Ectodermal cell (in vitro differentiated cells): ENCODE results near the gene HIVEP3.

Experiments
- H3K27ac ChIP-seq: 2 replicates; pipeline ENCODE4 v1.7.0; 2013; ENCODE audit warnings: mild to moderate bottlenecking, low read depth, low read length; ENCODE audit not compliant: insufficient read depth, poor library complexity, severe bottlenecking
- H3K27me3 ChIP-seq: 2 replicates; pipeline ENCODE4 v1.7.0; 2013; ENCODE audit warnings: mild to moderate bottlenecking, low read length; ENCODE audit not compliant: insufficient read depth, control insufficient read depth, poor library complexity, severe bottlenecking
- H3K36me3 ChIP-seq: one replicate; pipeline ENCODE4 v1.7.0; 2013; ENCODE audit warnings: low read length; ENCODE audit not compliant: control insufficient read depth, insufficient read depth
- H3K4me1 ChIP-seq: one replicate; pipeline ENCODE4 v1.7.0; 2013; ENCODE audit warnings: low read length; ENCODE audit not compliant: control insufficient read depth, insufficient read depth
- H3K4me3 ChIP-seq: 2 replicates; pipeline ENCODE4 v1.7.0; 2013; ENCODE audit warnings: low read depth, low read length, control low read depth; ENCODE audit not compliant: insufficient read depth
- H3K9me3 ChIP-seq: 2 replicates; pipeline ENCODE4 v1.7.0; 2013; ENCODE audit warnings: mild to moderate bottlenecking, low read length, moderate library complexity; ENCODE audit not compliant: control insufficient read depth
- WGBS, 2 experiments: methylation state at CpG; one replicate each; pipeline ENCODE4 v1.1.7; 2013; ENCODE audit warnings: missing lambda C conversion rate in 2 of 2; 5-methylcytosine and 5-hydroxymethylcytosine counted together

HIVEP3 gene

DNA sequence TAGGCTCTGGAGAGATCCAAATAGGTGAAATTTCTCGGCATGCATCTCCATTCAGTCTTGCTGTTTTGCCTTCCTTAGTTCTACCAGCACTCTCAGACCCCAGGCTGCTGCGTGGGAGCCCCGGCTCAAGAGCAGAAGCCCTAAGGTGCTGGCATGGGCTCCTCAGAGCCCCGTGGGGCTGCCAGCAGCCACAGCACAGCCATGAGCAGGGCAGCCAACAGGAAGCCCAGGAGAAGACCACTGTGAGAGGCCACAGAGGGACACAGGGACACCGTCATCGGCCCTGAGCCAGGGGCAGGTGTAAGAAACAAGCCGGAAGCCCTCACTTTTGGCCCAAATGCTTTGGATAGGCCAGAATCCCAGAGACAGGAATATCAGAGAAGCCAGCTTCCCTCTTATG, 66.6 kb downstream of the HIVEP3 start:
- Histone ChIP-seq H3K27me3 (no peaks in the 10 kb centered on the region), H3K4me3 (no peak overlapping the region), H3K9me3 (no peaks in the 10 kb centered on the region), H3K27ac (no peak overlapping the region), H3K36me3 (no peaks in the 10 kb centered on the region), H3K4me1 (no peaks in the 10 kb centered on the region)
- WGBS, 2 experiments, result 93 to 95% methylated on average over 7 of the region's 7 CpGs

DNA sequence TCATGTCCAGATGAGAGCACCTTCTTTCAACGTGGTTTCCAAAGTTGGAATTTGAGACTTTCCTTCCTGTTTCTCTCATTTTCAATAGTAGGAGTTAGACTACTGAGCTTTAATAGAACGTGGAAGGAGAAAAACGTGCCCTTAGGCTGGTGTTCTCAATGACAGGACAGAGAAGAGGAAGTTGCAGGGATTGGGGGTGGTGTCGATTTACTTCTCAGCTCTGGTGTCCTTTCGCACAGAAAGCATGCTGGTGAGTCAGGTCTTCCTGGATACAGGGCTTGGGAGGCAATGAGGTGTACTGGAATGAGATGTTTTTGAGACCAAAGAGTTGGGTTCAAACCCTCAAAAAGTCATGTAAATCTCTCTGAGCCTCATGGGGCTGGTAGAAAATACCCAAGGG, 67.1 kb downstream of the HIVEP3 start:
- no peak overlapping the region for H3K4me3 ChIP-seq
- whole genome bisulfite sequencing, 2 experiments, result 62 to 69% methylated on average over 5 of the region's 5 CpGs
- no peaks in the 10 kb centered on the region for H3K27me3 ChIP-seq
- no peaks in the 10 kb centered on the region for H3K4me1 ChIP-seq
- no peaks in the 10 kb centered on the region for H3K36me3 ChIP-seq
- H3K9me3 ChIP-seq, result no peaks in the 10 kb centered on the region
- no peak overlapping the region for H3K27ac ChIP-seq

DNA sequence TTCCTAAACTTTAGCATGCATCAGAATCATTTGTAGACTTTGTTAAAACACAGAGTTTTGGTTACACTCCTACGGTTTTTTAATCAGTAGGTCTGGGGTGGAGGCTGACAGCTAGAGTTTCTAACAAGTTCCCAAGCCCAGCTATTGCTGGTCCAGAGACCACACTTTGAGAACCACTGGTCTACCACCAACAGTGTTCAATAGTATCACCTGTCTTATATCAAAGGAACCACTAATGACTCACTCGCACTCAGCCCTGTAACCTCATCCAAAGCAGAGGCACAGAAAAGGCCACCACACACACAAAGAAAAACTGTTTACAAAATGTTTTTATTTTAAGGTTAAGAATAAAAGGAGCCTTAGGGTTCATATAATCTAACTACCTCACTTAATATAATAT, 68.7 kb downstream of the HIVEP3 start:
- H3K9me3 ChIP-seq, result no peaks in the 10 kb centered on the region
- 62 to 95% methylated on average over 2 of the region's 2 CpGs for WGBS, 2 experiments
- no peak overlapping the region for H3K27ac ChIP-seq
- H3K4me1 ChIP-seq, result no peaks in the 10 kb centered on the region
- no peaks in the 10 kb centered on the region for H3K27me3 ChIP-seq
- H3K36me3 ChIP-seq, result no peaks in the 10 kb centered on the region
- no peak overlapping the region for H3K4me3 ChIP-seq

DNA sequence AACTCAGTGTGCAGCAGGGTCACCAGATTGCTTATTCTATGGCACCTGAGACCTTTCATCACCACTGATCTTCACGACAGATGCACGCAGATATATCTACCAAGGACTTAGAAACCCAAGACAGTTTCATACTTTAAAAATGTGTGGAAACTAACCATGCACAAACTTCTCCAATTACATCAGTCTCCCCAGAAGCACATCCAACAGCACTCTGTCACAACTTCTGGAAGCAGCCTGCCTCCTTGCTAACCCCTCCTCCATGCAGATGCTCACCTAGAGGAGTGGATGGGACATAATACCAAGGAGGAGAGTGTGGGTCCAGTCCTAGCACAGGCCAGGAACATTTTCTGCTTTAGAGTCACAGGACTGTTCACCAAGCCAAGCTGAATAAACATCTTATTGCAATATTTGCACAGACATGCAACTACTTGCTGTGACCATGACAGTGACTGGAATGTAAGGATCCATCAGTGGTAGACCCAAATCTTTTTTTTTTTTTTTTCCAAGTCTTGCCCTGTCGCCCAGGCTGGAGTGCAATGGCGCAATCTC, 69.4 kb downstream of the HIVEP3 start:
- Histone ChIP-seq H3K36me3 (no peaks in the 10 kb centered on the region), H3K9me3 (no peaks in the 10 kb centered on the region), H3K4me1 (peaks cover under 1% of the 10 kb centered on the region), H3K27me3 (no peaks in the 10 kb centered on the region), H3K4me3 (no peak overlapping the region), H3K27ac (no peak overlapping the region)
- WGBS, 2 experiments, result 92 to 94% methylated on average over 4 of the region's 4 CpGs

DNA sequence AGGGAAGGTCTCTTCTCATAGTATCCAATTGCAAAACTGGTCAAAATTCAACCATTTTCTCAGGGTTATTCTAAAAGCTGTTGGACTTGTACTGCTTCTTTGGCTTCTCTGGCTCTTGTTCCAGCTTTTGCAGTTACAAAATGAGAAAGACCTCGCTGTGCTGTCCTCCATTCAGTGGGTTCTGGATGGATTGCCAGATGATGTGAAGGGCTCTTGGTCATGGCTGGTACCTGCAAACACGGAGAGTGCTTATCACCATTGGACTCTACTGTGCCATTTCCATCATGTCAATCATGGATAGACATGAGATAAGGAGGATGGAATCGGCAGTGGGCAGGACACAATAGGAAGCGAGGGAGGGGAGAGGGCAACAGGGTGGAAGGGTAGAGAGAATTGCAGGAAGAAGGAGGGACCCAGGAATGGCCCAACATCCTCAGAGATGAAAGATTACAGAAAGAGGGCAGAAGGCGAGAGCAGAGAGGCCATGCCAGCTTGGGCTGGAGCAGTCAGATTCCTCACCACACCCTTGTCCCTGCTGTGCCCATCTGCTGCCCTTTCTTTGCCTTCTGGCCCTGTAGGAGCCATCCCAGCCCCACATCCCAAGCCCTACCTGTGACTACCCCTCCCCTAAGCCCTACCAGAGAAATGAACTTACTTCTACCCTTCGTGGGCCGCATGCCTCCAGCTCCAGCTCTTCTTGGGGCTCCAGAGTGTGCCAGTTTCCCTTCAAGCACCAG, 70.3 kb downstream of the HIVEP3 start:
- no peak overlapping the region for H3K27ac ChIP-seq
- H3K27me3 ChIP-seq, result no peaks in the 10 kb centered on the region
- H3K9me3 ChIP-seq, result no peaks in the 10 kb centered on the region
- no peak overlapping the region for H3K4me3 ChIP-seq
- H3K4me1 ChIP-seq, result peaks cover 4% of the 10 kb centered on the region
- 93 to 95% methylated on average over 7 of the region's 7 CpGs for WGBS, 2 experiments
- no peaks in the 10 kb centered on the region for H3K36me3 ChIP-seq

DNA sequence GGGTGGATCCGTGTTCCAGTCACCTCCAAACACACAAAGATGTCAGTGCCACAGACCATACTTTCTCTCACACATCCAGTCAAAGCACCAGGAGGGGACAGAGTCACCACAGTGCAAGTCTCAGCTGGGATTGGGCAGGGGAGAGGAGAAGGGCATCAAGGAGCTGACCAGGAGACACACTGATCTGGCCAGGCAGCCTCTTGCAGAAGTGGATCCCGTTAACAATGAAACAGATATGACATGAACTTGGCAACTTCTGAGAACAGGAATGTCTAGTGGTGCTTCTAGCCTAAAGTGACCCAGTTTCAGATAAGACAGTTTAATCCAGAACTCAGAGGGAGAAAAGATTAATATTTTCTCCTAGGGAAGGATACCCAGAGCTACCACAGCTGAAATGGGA, 71.0 kb downstream of the HIVEP3 start:
- Histone ChIP-seq H3K4me1 (peaks cover 10% of the 10 kb centered on the region), H3K4me3 (no peak overlapping the region), H3K9me3 (no peaks in the 10 kb centered on the region), H3K27ac (no peak overlapping the region), H3K27me3 (no peaks in the 10 kb centered on the region), H3K36me3 (no peaks in the 10 kb centered on the region)
- 88 to 92% methylated on average over 2 of the region's 2 CpGs for WGBS, 2 experiments

DNA sequence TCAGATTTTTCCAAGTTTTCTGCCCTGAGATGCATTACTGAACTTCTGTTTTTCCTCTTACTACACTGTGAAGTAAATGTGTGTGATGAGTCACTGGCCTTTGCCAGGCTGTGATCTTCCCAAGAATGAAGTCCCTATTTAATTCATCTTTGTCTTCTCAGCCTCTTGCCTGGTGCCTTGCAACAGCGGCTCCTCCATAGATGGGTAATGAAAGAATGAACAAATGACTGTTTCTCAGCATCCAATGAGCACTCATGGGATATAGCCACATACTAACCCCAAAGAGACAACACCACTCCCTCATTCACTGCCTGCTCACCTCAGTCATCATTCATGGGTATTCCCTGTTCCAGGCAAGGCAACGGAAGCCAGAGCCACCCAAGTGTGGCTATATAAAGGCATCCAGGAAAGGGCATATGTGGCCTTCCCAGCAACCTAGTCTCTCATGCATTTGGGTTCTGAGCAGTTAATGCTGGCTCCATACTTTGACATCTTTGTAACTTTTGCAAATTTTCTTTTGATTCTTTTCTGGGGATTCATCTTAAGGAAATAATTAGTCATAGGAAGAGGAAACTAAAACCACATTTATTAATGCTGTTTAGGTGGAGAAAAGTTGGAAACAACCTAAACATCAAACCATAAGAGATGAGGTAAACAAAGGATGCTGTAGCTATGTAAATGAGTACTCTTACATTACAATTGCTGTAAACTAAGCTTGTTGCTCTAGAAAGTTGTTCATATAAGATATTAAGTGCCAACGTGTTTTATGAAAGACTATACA, 71.9 kb downstream of the HIVEP3 start:
- Histone ChIP-seq H3K36me3 (no peaks in the 10 kb centered on the region), H3K4me3 (no peak overlapping the region), H3K4me1 (peaks cover 17% of the 10 kb centered on the region), H3K27me3 (no peaks in the 10 kb centered on the region), H3K27ac (no peak overlapping the region), H3K9me3 (no peaks in the 10 kb centered on the region)
- 85 to 95% methylated on average over 2 of the region's 3 CpGs for WGBS, 2 experiments

DNA sequence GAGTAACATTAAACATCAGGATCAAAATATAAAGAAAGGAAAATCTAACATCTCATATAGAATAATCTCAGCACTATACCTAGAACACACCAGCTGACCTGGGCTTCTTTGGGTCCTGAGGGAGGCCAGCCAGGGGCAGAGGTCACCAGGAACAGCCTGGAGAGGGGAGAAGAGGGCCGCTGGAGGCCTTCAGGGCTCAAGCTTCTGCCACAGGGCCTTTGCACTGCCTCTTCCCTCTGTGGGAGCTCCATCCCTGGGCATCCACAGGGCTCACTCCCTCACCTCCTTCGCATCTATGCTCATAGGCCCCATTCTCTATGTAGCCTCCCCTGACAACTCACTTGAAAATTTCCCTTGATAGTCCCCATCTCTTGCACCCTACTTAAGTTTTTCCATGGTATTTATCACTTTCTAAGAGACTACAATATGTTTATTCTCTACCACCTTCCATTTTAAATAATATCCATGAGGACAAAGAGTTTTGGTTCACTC, 73.9 kb downstream of the HIVEP3 start:
- 90 to 95% methylated on average over 2 of the region's 2 CpGs for WGBS, 2 experiments
- no peaks in the 10 kb centered on the region for H3K36me3 ChIP-seq
- H3K9me3 ChIP-seq, result no peaks in the 10 kb centered on the region
- no peak overlapping the region for H3K4me3 ChIP-seq
- peaks cover 17% of the 10 kb centered on the region for H3K4me1 ChIP-seq
- H3K27ac ChIP-seq, result no peak overlapping the region
- no peaks in the 10 kb centered on the region for H3K27me3 ChIP-seq

DNA sequence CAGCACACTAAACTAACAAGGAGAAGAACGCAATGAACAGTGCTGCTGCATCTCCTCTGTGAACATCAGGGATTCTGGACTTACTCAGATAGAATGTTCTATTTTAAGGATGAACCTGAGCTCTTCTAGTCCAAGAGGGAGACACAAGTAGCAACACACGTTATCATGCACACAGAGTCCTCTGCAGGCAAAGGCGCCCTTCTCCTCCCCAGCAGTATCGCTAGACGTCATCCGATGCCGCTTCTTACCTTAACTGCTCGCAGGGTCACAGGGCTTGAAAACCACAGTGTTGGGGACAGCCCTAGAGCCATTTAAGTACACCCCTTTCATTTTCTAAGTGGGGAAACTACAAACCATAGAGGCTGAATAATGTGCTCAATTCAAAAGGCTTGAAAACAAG, 74.5 kb downstream of the HIVEP3 start:
- WGBS, 2 experiments, result 84 to 86% methylated on average over 8 of the region's 8 CpGs
- H3K4me1 ChIP-seq, result peaks cover 17% of the 10 kb centered on the region
- no peaks in the 10 kb centered on the region for H3K27me3 ChIP-seq
- H3K4me3 ChIP-seq, result no peak overlapping the region
- no peaks in the 10 kb centered on the region for H3K9me3 ChIP-seq
- H3K36me3 ChIP-seq, result no peaks in the 10 kb centered on the region
- H3K27ac ChIP-seq, result no peak overlapping the region

DNA sequence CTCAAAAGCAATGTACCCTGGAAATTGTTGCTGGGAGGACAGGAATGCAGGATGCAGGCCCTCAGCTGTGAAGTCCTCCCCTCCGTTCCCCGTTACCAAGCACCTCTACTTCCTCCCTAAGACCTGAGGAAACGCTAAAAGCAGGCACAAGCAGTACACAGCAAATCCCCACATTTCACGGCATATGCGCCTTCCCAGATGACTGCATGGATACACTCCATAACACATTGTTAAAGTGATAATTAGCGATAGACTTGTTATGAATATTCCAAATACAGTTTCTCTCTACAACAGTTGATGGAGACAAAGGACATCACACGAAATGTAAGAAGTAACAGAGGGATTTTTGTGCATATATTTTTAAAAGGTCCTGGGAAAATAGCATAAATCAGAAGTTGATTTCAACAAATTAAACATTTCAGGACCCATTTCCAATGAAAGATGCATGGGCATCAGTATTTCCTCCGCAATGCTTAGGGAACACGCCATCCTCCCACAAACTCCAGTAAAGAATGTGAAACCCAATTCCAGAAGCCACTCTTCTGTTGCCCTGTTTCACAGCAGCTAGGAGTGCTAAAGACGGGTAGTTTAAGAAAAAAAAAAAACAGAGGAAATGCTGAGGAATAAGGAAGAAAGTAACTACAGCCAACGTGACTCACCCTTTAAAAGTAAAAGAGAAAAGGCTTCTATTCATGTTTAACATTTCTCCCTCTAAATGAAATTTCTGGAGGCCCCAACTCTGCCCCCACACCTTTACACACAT, 75.5 kb downstream of the HIVEP3 start:
- no peak overlapping the region for H3K27ac ChIP-seq
- WGBS, 2 experiments, result 73 to 79% methylated on average over 9 to 11 of the region's 11 CpGs
- H3K27me3 ChIP-seq, result no peaks in the 10 kb centered on the region
- H3K9me3 ChIP-seq, result no peaks in the 10 kb centered on the region
- no peak overlapping the region for H3K4me3 ChIP-seq
- no peaks in the 10 kb centered on the region for H3K36me3 ChIP-seq
- H3K4me1 ChIP-seq, result peaks cover 17% of the 10 kb centered on the region
